ENCODE results near the gene CBL.
"Not testable (repeated sequence)": the region's sequence is repeated elsewhere in the genome, so short reads cannot be mapped to it uniquely, and the experiment has no call there.

Gene CBL

DNA sequence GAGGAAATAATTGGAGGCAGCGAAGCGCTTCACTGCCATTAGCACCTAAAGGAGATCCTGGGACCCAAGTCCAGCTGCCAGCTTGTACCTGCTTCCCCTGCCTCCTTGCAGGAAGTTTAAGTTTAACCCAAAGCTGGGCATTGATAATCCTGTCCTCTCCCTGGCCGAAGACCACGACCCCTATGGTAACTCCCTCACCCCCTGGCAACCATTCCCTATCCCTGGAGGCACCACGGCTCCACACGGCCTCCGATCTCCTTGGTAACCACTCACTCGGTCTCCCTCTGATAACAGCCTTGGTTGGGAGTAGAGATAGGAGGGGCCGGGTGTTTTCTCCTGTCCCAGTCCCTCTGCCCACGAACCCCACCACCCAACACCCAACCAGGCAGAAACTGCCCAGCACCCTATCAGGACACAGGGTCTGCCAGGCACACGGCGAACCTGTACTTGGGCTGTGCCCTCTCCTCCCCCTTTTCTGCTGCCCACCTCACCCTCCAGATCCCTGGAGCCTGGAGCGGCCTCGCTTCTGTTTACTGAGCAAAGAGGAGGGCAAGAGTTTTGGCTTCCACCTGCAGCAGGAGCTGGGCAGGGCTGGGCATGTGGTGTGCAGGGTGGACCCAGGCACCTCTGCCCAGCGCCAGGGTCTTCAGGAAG lies 20.0 kb upstream of the CBL start:
- no peak for DNase-seq

- DNase-seq: no peak
Measured at GRCh38 chr11:119187123-119187892, 18.8 kb upstream of the CBL start.

GRCh38 chr11:119188067-119188466 lies 18.1 kb upstream of the CBL start:
- DNase-seq: no peak

DNA sequence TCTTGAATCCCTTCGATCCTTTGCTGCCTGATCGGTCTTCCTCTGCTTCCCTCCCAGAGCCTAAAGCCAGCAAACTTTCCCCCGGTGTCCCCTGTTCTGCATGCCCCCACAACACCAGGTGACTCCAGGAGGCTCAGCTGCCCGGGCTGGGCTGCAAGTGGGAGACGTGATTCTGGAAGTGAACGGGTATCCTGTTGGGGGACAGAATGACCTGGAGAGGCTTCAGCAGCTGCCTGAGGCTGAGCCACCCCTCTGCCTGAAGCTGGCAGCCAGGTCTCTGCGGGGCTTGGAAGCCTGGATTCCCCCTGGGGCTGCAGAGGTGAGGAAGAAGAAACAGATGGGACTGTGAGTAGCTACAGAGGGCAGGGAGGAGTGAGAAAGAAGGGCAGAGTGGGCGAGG lies 17.3 kb upstream of the CBL start:
- no peak for DNase-seq

DNA sequence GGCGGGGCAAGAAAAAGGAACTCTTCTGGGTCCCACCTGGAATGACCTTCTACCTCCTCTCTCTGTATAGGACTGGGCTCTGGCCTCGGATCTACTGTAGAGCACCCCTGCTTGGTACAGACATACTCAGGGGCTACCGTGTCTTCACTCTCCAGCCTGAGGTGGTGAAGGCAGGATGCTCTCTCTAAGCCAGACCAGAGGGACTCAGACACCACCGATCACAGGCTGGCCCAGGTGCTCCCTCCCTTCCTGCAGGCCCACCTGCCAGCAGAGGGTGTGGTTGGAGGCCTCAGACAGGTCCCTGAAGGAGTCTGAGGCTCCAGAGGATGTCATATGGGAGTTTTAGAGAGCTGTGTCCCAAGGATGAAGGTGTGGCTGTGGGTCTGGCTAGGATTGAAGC lies 16.7 kb upstream of the CBL start:
- no peak for DNase-seq

GRCh38 chr11:119190531-119190930 lies 15.6 kb upstream of the CBL start:
- DNase-seq: no peak

DNA sequence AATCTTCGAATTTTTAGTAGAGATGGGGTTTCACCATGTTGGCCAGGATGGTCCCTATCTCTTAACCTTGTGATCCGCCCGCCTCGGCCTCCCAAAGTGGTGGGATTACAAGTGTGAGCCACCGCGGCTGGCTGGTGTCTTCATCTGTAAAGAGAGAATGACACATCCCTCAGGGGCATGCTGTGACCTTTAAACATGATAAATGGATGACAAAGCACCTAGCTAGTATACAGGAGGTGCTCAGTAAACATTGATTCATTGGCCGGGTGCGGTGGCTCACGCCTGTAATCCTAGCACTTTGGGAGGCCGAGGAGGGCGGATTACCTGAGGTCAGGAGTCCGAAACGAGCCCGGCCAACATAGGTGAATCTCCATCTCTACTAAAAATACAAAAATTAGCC lies 14.9 kb upstream of the CBL start:
- not testable (repeated sequence) for DNase-seq

- DNase-seq: peak; percentile 54 to 88 (median 73)
Measured at GRCh38 chr11:119192111-119192510, 14.0 kb upstream of the CBL start.

- DNase-seq: no peak
Measured at GRCh38 chr11:119193001-119193400, 13.1 kb upstream of the CBL start.

DNA sequence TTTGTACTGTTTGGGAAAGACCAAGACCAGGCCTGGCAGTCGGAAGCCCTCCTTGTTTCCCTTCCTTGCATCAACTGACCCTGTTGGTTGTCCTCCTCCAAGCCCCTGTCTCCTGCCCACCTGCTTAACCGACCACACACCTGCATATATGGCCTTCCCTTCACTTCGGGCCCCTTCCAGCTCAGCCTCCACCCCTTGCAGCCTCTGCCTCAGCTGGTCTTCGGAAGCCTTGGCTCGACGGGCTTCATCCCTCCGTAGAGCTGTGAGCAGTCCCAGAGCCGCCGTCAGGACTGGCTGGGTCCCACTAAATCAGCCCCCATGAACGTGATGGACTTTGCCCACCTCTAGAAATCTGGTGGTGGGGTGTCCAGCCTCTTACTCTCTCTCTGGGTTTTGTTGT lies 12.5 kb upstream of the CBL start:
- DNase-seq: no peak

GRCh38 chr11:119194811-119195440 lies 11.2 kb upstream of the CBL start:
- peak; percentile 28 to 62 (median 56) for DNase-seq

DNA sequence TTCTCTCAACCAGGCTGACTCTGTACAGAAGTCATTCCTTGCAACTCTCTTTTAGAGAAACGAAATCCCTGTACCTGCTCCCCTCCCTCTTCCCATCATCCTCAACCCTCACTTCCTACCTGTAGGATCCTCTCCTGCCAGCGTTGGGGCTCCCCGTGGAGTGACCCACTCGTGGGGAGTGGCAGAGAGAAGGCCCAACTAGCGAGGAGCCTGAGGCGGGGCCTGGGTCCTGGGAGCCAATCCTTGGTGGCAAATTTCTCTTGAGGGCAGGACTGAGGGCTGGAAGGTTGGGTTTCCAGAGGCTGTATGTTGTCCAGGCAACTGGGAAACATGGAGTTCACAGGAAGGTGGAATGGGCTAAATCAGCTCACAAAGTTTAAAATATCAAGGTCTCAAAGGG lies 10.5 kb upstream of the CBL start:
- DNase-seq: peak in 3 of 4 experiments; percentile 13 to 35 (median 34)

GRCh38 chr11:119196833-119197483 lies 9.2 kb upstream of the CBL start:
- DNase-seq: peak; percentile 87 to 94 (median 88)

DNA sequence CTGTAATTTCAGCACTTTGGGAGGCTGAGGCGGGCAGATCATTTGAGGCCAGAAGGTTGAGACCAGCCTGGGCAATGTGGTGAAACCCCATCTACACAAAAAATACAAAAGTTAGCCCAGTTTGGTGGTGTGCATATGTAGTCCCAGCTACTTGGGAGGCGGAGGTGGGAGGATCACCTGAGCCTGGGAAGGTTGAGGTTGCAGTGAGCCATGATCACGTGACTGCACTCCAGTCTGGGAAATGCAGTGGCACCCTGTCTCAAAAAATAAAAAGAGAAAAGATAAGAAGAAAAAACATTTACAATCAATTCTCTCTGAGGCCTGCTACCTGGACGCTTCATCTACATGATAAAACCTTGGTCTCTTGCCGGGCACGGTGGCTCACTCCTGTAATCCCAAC lies 7.2 kb upstream of the CBL start:
- DNase-seq: no peak

DNA sequence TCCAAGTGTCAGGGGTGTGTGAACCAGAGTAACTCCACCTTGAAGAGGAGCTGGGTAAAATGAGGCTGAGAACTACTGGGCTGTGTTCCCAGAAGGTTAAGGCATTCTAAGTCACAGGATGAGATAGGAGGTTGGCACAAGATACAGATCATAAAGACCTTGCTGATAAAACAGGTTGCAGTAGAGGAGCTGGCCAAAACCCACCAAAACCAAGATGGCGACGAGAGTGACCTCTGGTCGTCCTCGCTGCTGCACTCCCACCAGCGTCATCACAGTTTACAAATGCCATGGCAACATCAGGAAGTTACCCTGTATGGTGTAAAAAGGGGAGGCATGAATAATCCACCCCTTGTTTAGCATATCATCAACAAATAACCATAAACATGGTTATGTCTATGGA lies 4.9 kb upstream of the CBL start:
- DNase-seq: not testable (repeated sequence)

- DNase-seq: no peak
Measured at GRCh38 chr11:119202554-119202953, 3.6 kb upstream of the CBL start.

- no peak for DNase-seq
Measured at GRCh38 chr11:119204066-119204465, 2.1 kb upstream of the CBL start.

DNA sequence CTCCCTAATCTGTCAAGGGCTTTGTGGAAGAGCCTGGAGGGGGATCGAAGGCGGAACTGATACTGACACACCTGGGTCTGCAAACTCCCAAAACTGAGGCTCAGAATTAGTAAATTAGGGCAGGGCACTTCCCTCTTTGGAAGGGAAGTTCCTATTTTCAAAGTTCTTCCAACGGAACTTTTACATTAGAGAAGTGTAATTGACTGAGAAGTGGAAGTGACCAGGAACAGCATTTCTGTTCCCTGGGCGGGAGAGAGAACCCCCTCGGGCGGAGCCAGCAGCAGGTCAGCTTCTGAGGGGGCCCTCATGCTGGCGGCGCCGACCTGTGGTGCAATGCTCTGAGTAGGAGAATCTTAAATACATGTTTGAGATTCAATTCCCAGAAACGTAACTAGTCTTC lies 1.1 kb upstream of the CBL start:
- peak; percentile 66 to 87 (median 86) for DNase-seq

GRCh38 chr11:119206511-119207414 lies 624 bp downstream of the CBL start:
- DNase-seq: peak; percentile 70 to 92 (median 83)

- peak; percentile 36 to 71 (median 54) for DNase-seq
Measured at GRCh38 chr11:119207415-119207960, 1.3 kb downstream of the CBL start.

DNA sequence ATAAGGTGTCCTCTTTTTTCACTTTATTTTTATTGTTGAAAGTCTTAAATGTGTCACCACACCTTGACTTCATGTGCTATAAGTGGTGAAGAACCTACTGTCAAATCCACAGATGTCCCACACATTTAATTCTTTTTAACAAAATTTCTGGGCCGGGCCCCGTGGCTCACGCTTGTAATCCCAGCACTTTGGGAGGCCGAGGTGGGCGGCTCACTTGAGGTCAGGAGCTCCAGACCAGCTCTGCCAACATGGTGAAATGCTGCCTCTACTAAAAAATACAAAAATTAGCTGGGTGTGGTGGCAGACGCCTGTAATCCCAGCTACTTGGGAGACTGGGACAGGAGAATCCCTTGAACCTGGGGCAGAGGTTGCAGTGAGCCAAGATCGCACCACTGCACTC lies 3.0 kb downstream of the CBL start:
- DNase-seq: no peak

GRCh38 chr11:119210050-119210449 lies 3.9 kb downstream of the CBL start:
- peak; percentile 25 to 55 (median 48) for DNase-seq
